ENCODE results near the gene TBC1D4. TPM values are rescaled to one million over a fixed set of nuclear protein-coding genes. Genes with fewer than 3 reads are reported as not detected.
A peak's percentile ranks its signal among the peaks of the same experiment; 100 is the strongest.

TBC1D4 gene
- total RNA-seq, 1 donor from 2014 or later: 26.1 TPM

GRCh38 chr13:75454497-75454896, 27.5 kb downstream of the TBC1D4 start:
- Histone ChIP-seq H3K36me3 (no peaks in the 10 kb centered on the region), H3K27me3 (no peaks in the 10 kb centered on the region), H3K4me1 (no peaks in the 10 kb centered on the region), H3K4me3 (no peak overlapping the region), H3K27ac (no peak overlapping the region), H3K9me3 (no peaks in the 10 kb centered on the region)
- no peak for TF ChIP-seq CTCF (IDR thresholded peaks at IDR 0.05)
- DNase-seq (no peak), ATAC-seq (no peak)
- intact Hi-C loops (cut with DNase I): no loop called here

GRCh38 chr13:75452564-75452963, 29.4 kb downstream of the TBC1D4 start:
- Histone ChIP-seq H3K4me1 (no peaks in the 10 kb centered on the region), H3K4me3 (peak overlapping the region; percentile 14), H3K27me3 (no peaks in the 10 kb centered on the region), H3K27ac (no peak overlapping the region), H3K36me3 (no peaks in the 10 kb centered on the region), H3K9me3 (no peaks in the 10 kb centered on the region)
- intact Hi-C loops (cut with DNase I): no loop called here
- ATAC-seq (no peak), DNase-seq (no peak)
- no peak for TF ChIP-seq CTCF (IDR thresholded peaks at IDR 0.05)

- Histone ChIP-seq H3K27me3 (no peaks in the 10 kb centered on the region), H3K4me1 (peaks cover 4% of the 10 kb centered on the region), H3K27ac (no peak overlapping the region), H3K4me3 (no peak overlapping the region), H3K9me3 (no peaks in the 10 kb centered on the region), H3K36me3 (no peaks in the 10 kb centered on the region)
- DNase-seq: no peak
- intact Hi-C loops (cut with DNase I): no loop called here
- TF ChIP-seq CTCF (IDR thresholded peaks at IDR 0.05): no peak
- no peak for ATAC-seq
Observed at GRCh38 chr13:75447493-75447892, 34.5 kb downstream of the TBC1D4 start.

GRCh38 chr13:75446874-75447273, 35.1 kb downstream of the TBC1D4 start:
- intact Hi-C loops (cut with DNase I): no loop called here
- no peak for TF ChIP-seq CTCF (IDR thresholded peaks at IDR 0.05)
- ATAC-seq (no peak), DNase-seq (no peak)
- Histone ChIP-seq H3K4me3 (no peak overlapping the region), H3K27ac (no peak overlapping the region), H3K27me3 (no peaks in the 10 kb centered on the region), H3K9me3 (no peaks in the 10 kb centered on the region), H3K36me3 (no peaks in the 10 kb centered on the region), H3K4me1 (peaks cover 4% of the 10 kb centered on the region)

GRCh38 chr13:75445717-75446499, 36.1 kb downstream of the TBC1D4 start:
- Histone ChIP-seq H3K27ac (no peak overlapping the region), H3K4me3 (peak overlapping the region; percentile 6), H3K9me3 (no peaks in the 10 kb centered on the region), H3K4me1 (peaks cover 4% of the 10 kb centered on the region), H3K27me3 (no peaks in the 10 kb centered on the region), H3K36me3 (no peaks in the 10 kb centered on the region)
- intact Hi-C loops (cut with DNase I): no loop called here
- ATAC-seq: no peak
- TF ChIP-seq CTCF (IDR thresholded peaks at IDR 0.05): no peak
- no peak for DNase-seq
